NCI-H2171 treated with DMSO at 0.1 percent for 48 hours (cell line): ENCODE data around the gene HELB.

Experiments used
- DNase-seq: peaks from one replicate; lab custom pipeline; 2025; lab: John Stamatoyannopoulos, UW

HELB gene

DNA sequence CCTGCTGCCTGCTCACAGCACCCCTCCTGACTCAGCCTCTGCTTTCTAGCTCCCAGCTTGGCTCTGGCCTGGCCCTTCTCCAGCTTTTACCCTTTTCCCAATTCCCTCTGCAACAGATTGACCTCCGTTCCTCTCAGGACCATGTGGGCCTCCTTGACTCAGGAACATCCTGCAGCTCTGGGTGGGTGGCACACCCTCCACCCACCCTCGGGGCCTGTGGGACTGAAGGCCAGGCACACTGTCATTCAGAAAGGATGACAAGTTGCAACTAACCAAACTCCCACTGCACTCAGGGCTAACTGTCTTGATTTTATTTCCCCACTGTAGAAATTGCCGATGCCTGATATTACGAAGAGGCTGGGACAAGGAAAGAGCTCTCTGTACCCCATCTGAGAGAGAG, 59.4 kb downstream of the HELB start:
- peak; percentile 42 for DNase-seq

DNA sequence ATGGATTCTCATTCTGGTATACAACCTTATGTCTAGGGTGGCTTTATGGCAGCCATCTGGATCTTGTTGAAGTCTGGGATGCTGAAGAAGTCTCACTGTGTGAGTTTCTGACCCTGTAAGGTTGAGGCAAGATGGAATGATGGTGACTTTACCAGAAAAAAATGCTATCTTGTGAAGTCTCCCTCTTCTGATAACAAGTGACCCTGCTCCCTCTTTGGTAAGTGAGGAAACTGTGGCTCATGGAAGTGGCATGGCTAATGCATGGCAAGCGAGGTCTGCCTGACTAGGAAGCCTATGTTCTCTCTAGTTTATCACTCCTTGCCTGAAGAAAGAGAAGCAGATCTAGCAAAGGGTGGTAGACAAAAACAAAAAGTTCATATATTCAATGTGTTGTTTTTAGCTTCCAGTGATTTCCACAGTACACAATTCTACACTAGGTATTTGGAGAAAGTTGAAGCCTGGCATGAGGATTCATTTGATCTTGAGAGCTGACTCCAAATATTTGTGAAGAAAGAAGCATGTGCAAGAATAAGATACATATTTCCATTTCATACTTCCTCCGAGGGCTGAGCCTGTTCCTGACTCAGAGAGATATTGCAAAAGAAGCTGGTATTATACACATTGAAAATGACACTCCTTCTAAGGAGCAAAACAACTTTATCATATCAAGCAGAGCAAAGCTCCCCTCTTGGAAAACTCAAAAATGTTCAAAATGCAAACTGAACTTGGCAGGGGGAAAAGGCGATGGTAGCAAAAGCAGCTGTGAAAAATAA, 63.6 kb downstream of the HELB start:
- no peak for DNase-seq

GRCh38 chr12:66367015-66367667, 64.8 kb downstream of the HELB start:
- DNase-seq = no peak

DNA sequence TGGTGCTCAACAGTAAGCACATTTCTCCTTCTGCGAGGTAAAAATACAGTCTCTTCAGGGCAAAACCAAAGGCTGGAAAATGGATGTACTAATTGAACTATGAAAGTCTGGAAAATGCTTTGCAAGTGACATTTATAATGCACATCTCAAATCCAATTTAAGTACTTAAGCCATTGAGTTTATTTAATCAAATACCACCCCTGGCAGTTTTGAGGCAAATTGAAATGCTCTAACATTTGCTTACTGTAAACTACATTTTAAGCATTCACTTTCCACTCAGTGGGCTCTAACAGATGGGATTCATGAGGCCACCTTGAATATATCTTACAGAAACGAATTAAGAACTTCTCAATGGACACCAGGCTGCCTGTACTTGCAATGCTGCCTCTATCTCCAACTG, 69.7 kb downstream of the HELB start:
- DNase-seq = no peak

- DNase-seq = no peak
Observed at GRCh38 chr12:66375560-66375959, 73.3 kb downstream of the HELB start.

DNA sequence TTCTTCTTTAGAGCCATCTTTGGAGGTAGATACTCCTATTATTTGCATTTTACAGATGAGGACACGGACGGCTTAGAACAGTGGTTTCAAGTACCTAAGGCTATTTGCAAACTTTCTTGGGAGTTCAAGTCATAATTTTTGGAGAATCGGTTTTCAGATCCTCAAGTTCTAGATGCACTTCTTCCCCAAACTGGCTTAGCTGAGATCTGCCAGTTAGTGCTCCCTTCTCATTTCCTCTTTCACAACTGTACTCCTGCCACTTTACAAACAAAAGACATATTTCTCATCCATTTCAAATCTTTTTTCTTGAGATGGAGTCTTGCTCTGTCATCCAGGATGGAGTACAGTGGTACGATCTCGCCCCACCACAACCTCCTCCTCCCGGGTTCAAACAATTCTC, 77.3 kb downstream of the HELB start:
- DNase-seq = no peak

DNA sequence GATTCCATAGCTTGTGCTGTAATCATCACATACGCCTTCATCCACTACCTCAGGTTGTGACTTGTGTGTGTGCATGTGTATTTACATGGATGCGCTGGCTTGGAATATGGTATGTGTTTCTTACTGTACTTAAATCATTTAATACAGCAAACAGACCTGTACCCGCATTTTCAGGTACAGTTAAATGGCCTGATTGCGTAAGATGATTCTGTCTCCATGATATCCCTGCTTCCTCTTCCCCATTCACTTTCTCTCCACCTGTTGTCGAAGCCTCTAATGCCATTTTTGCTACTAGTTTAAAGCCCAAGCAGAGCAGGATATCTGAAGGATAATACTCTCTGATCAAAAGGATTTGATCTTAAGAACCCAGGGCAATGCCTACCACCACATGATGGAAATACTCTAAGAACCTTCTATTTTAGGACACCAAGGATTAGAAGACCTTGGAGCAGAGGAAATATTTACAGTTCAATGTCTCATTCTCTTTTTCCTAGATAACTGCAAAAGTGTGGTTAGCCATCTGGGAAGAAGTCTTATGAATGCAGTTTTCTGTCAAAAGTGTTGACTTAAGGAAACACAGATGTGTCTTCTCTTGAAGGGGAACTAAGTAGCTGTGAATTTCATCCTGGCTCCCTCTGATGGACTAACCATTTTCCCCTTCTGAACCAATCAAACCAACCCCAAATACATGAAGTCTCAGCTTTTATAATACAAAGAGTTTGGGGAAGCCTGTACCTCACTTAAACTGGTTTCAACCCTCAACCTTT, 78.7 kb downstream of the HELB start:
- DNase-seq = no peak

GRCh38 chr12:66387117-66387516, 84.8 kb downstream of the HELB start:
- peak; percentile 94 for DNase-seq
